CD4-positive, alpha-beta T cell treated with Interleukin-10 for 1 hour (primary cell): ENCODE results near the gene ZNF2.

Experiments used
- DNase-seq: peaks from one replicate; pipeline ENCODE4 v3.0.0-alpha.2; 2020

The ZNF2 gene

DNA sequence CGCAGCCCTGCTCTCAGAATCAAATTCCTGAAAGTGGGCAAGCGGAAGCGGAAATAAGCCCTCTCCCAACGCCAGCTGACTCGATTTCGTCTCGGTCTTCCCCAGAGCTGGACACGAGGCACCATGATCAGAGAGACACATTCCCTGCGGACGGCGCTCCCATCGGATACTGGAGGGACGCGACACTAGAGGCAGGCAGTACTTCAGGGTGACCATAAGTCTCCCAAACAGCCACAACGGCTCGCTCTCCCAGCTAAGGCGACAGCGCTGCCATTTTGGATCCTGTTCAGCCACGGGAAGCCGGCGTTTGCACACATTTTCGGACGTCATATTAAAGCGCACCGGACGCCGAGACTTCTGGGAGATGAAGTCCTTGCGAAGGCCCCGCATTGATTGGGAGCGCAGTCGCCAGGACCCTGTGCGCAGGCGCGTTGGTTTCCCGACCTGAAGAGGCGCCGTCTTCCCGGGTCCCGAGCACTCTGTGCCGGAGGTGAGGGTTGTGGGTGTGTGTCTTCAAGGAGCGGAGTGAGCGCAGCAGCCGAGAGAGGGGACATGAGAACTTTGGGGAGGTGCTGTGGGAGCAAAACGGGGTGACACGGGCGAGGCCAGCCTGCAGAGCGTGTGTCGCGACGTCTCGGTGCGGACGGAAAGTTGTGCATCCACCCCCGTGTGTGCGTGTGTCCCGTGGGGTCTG lies at the start of gene ZNF2:
Gene ZNF2 (plus strand): TSS at position 439 of the 694 bp plus-strand sequence. CDS start 10,418 bp downstream, outside the sequence.
- DNase-seq = peak; percentile 97

DNA sequence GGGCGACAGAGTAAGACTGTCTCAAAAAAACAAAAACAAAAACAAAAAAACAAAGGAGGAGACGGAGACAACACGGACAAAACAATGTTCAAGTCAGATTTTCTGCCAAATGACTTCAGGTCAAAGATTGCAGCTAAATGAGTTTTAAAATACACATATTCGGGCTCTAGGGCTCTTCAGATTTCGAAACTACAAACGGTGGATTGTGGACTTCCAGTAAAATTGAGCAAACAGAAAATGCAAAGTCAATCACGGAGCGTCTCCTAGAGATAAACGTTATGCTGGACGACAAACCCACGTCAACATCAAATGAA lies 44.6 kb upstream of the ZNF2 start:
- no peak for DNase-seq

DNA sequence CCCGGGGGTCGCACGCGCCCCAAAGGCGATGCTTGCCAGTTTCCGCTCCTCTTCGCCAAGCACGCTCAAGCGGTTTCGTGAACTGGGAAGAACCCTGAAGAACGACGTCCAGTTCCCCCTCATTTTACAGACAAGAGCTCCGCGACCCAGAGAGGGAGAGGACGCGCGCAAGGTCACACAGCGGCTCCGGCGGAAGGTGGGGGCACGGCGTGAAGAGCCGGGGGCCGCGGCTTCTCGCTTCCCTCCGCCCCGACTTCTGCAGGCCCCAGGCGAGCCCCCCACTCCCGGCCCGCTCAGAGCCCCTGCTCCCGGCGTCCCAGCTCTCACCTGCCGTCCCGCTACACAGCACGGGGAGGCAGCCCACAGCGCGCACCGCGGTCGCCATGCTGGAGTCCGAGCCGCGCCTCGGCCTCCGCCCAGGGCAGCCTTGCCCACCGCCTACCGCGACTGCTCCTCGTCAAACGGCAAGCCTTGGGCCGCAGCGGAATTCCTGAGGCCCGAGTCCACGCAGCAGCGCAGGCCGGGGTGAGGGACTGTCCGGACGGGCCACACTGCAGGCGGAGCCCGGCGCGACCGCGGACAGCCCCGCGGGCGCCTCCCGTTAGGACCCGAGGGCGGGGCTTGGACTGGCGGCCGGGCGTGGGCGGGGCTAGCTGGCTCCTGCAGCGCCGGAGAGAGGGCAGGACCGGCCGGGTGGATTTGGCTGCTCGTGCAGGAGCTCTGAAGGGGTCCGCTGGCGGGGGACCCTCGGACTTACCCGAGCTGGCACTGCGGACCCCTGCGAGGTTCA lies 44.0 kb upstream of the ZNF2 start, which contains the start of gene MRPS5:
Gene MRPS5 (minus strand): TSS at position 402 of the 790 bp plus-strand sequence. CDS start 17 bp downstream, at position 385.
- DNase-seq = peak; percentile 84

DNA sequence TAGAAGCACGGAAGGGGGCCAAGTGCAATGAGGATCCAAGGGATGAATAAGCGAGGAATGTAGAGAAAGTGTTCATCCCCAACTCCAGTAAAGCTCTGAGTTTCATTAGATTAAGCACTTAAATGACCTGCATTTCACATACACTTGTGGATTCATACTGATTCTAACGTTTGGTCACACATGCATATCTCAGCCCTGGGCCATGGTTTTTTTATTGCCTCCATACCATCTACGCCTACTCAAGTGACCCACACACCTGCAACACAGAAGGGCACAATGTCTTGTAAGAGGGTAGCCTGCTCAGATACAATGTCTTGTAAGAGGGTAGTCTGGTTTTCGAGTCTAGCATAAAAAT lies 43.4 kb upstream of the ZNF2 start:
- DNase-seq = no peak

DNA sequence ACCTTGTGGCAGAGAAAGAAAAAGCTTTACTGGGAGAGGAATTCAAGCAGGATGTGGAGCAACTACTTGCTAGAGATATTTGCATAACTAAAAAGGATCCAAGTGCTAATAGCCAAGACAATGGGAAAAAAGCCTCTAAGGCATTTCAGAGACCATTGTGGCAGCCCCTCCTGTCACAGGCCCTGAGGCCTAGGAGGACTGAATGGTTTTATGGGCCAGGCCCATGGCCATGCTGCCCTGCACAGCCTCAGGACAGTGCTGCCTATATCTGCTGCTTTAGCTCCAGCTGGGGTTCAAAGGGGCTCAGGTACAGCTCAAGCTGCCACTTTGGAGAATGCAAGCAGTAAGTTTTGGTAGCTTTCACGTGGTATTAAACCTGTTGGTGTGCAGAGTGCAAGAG lies 26.9 kb upstream of the ZNF2 start:
- DNase-seq = no peak

DNA sequence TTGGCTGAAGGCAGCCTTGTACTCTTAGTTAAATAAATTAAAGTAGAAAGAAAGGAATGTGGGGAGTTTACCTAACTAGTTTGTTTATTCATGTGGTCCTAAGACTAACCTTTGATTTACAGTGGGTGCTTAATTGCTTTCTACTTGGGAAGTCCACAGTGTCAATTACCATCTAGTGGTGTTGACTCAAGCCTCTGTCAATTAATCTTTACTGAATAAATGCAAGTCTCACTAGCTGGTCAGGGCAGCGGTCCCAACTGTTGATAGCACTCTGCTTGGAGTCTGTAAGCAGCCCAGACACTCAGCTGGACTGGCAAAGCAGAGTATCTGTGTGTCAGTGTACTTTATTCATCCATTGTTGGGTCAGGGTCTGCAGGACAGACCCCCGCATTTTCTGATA lies 21.8 kb upstream of the ZNF2 start:
- DNase-seq = no peak

DNA sequence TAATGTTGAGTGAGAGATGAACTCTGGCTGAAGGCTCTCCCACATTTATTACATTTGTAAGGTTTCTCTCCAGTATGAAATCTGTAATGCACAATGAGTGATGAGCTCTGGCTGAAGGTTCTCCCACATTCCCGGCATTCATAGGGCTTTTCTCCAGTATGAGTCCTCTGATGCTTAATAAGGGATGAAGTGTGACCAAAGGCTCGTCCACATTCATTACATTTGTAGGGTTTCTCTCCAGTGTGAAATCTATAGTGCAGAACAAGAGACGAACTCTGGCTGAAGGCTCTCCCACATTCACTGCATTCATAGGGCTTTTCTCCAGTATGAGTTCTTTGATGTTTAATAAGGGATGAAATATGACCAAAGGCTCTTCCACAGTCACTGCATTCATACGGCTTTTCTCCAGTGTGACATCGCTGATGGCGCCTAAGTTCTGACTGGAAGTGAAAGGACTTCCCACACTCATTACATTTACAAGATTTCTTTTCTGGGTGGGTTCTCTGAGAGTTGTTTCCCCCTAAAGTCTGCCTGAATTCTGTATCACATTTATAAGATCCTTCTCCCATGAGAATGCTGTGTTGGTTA lies 16.1 kb upstream of the ZNF2 start:
- no peak for DNase-seq

DNA sequence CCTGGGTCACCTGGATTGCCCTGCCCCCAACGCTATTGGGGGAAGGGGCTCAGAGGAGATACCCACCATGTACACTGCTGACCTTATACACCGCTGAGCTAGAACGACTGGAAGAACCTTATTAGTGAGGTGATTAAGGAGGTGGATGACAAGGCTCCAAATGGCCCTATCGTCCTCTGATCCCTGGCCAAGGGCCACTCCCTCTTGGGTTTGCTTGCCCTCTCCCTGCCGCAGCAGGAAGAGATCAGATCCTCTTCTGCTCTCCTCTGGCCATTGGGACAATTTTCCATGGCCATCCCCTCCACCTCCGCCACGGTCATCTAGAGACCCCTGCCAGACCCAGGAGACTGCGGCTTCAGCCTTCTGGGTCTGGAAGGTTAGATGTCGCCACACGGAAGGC lies 7.2 kb upstream of the ZNF2 start:
- DNase-seq = no peak

DNA sequence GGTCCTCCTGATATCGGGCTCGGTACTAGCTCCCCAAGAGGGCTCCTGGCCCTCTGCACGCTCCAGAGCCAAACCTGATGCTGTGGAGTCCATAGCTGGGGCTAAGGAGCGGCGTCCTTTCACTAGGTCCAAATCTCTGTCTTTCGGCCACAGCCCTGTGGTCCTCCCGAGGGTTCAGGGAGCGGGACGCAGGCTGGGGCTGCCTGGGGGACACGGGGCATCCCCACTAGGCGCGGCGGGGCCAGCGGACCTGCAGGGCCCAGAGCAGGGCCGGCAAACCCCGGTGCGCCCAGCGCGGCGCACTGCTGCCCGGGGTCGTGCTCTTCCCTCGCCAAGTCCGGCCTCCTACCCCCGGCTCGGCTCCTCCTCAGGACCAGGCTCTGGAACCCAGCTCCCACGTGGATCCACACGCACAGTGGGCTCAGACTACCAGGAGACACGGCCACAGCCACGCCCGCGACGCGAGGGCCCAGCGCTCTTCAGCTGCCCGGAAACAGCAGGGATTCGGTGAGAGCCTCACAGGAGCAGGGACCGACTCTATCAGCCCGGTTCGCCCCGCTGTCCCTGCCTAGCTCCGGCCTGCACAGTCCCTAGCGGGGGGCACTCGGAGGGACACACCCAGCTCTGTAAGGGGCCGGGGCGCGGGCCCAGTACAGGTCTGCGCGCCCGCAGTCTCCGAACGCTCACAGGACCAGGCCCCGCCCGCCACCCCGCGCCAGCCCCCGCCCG lies 6.6 kb upstream of the ZNF2 start:
- no peak for DNase-seq

DNA sequence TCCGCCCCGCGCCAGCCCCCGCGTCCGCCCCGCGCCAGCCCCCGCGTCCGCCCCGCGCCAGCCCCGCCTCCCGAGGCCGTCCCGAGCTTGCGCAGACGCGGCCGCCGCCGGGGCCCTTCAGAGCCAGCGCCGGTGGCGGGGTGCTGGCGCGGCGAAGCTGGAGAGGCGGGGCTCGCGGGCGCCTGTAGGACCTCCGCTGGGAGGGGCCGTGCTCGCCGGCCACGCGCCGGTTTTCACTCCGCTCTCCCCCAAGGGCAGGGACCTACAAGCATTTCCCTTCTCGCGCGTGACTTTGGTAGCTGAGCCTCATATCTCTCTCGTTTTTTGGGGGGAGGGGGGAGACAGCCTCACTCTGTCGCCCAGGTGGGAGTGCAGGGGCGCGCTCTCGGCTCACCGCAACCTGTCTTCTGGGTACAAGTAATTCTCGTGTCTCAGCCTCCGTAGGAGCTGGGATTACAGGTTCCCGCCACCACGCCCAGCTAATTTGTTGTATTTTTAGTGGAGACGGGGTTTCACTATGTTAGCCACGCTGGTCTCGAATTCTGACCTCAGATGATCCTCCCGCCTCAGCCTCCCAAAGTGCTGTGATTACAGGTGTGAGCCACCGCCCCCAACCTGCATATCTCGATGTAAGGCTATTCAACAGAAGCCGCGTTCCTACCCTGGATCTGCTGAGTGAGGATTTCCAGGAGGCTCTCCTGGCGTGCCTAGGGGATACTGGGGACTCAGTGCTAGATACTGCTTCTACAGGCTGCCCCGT lies 5.7 kb upstream of the ZNF2 start, which contains the start of gene ZNF514:
Gene ZNF514 (minus strand): TSS at position 159 of the 760 bp plus-strand sequence. CDS start 6,595 bp downstream, outside the sequence.
- peak; percentile 83 for DNase-seq

DNA sequence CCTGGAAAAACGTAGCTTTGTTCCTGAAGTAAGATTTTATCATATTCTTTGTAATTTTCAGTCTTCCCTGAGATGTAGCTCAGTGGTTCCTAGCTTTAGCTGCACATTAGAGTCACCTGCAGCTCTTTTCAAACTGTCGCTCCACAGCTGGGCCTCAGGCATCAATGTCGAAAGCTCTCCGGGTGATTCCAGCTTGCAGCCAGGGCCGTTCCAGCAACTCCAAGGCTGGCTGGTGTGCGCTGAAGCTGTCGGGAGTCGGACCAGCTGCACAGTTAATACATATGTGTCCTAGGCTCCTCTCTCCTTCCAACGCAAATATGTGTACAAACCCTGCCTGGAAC lies 609 bp upstream of the ZNF2 start:
- DNase-seq = no peak

DNA sequence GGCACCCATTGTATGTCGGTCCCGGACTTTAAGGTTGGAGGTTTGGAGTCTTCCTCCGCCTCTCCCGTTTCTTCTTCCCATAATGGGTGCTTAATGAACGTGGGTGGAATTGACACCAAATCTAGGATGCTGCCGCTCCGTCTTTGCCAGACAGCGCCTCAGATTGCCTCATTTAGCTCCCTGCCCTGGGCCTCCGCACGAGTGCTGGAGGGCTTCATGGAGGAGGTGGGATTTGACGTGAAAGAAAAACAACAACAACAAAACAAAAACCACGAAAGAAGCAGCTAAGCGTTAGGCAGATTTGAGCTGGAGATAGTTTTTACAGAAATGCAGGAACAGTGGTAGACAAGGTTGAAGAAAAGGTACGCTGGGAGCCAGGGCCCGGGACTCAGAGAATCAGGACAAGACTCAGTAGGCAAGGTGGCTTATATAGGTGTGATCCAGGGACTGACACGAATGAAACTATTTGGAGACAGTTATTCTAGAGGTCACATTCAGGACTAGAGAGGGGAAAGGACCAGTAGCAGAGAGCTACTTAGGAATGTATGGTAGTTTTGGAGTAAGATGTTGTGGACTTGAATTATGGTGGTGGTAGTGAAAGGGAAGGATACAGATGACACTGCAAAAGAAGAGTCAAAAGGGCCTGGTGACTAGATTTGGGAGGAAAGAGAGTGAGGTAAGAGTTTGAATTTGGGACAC lies 605 bp downstream of the ZNF2 start:
- no peak for DNase-seq

DNA sequence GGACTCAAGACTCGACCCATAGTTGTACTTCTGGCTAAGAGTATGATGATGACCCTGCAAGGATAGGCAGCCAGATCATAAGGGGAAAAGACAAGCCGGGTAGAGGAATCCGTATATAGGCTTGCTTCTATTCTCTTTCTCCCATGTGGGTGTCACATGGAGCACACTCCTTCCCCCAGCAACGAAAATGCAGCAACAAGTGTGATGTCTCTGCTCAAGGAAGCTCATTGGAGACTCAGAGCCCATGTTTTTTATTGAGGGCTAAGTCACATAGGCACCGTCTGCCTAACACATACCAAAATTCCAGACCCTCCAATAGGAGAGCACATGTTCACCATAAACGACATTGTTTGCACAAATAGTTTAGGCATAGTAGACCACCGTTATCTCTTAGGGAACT lies 6.3 kb downstream of the ZNF2 start:
- DNase-seq = no peak

DNA sequence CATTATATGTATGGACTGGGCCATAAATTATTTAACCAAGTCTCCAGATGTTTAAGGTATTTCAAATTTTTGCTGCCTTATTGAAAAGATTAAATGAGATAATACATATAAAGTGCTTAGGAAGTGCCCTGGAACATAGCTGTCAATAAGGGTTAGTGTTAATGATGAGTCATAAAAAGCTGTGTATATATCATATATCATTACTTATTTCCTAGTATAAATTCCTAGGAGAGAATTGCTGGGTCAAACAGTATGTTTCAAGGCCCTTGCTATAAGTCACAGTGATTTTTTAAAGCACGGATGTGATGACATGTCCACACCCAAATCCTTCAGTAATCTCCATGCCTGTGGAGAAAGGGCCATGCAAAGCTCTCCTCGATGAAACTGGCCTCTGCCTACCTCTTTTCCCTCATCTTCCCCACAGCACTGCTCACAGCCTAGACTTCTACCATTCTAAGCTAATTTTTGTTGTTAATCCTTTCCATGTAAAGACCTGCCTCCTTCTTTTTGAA lies 8.5 kb downstream of the ZNF2 start:
- no peak for DNase-seq

DNA sequence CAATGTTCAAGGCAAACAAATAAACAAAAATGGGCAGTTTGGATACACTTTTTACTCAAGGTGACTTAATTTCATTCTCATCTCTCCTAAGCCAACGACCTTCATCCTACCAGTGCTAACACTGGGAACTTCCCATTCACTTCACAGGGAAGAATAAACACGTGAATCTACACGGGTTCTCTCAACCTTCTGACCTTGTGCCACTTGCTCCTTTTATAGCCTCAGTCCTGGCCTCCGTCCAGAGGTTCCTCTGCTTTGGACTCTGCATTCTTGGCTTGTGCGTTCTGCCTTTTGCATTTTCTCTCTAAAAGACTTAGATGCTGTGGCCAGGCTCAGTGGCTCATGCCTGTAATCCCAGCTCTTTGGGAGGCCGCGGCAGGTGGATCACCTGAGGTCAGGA lies 13.8 kb downstream of the ZNF2 start:
- DNase-seq = no peak

DNA sequence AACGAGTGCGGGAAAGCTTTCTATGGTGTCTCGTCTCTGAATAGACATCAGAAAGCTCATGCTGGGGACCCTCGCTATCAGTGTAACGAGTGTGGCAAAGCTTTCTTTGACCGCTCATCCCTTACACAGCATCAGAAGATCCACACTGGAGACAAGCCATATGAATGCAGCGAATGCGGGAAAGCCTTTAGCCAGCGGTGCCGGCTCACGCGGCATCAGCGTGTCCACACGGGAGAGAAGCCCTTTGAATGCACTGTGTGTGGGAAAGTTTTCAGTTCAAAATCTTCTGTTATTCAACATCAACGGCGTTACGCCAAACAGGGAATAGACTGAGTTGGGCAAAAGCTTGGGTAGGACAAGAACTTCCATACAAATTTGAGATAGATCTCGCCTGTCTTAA lies 16.2 kb downstream of the ZNF2 start:
- no peak for DNase-seq

DNA sequence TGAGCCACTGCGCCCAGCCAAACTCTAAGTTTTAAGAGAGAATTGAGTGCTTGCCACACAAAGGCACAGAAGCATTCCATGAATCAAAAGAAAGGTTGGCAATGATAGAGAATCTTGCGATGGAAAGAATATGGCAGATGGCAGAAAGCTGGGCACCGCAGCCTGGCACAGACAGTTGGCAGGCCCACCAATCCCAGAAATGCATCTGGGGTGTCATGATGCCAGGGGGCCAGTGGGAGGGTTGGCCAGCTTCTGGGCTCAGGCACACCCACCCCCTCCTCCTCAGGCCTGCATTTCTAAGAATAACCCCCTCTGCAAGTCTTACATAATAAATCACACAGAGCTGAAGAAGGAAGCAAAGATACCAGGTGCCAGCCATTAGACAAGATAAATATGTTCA lies 19.6 kb downstream of the ZNF2 start:
- DNase-seq = no peak

DNA sequence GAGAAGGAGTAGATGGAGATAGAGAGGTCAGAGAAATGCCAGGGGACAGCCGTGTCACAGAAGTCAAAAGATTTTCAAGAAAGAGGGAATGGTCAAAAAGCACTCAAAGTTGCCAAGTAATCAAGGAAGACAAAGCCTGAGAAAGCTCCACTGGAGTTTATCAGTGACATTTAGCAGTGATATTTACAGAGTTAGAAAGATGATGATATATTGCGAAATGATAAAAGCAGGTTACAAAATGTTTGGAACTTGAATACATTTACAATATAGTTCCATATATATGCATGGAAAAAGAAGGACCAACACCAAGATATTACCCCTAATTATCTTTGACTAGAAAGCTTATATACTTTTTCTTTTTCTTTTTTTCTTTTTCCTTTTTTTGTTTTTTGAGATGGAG lies 20.4 kb downstream of the ZNF2 start:
- no peak for DNase-seq

DNA sequence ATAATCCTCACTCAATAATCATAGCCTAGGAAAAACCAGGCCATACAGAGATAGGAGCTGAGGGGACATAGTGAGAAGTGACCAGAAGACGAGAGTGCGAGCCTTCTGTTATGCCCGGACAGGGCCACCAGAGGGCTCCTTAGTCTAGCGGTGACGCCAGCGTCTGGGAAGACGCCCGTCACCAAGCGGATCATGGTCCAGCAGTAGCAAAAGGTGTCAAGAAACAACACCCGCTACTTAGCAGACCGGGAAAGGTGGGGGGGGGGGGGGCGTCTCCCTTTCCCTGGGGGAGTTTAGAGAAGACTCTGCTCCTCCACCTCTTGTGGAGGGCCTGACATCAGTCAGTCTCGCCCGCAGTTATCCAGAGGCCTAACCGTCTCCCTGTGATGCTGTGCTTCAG lies 27.3 kb downstream of the ZNF2 start:
- DNase-seq = peak; percentile 45

DNA sequence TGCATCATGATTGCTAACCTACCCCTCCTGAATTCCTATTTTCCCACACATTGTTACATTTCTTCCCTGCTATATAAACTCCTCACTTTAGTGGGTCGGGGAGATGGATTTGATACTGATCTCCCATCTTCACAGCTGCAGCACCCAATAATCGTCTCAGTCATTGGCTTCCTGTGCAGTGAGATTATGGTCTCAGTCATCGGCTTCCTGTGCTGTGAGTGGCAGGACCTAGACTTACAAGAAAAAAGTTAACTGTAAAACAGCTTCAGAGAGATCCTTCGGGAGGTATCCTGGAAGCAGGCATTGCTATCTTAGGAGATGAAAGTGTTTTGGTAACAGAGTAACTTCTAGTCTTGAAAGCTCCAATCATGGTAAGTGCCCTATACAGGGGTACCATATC lies 38.3 kb downstream of the ZNF2 start:
- no peak for DNase-seq

DNA sequence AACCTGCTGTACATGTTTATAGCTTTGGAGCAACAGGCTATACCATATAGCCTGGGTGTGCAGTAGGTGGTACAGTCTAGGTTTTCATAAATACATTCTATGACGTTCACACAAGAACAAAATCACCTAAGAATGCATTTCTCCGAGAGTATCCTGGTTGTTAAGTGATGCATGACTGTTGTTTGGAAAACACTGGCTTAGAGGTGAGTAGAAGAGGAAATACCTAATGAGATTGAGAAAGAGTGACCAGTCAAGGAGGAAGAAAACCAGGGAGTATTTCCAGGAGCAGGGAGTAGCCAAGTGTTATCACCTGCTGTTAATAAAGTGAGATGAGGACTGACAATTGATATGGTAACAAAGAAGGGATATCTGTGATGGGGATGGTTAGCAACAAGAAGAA lies 38.8 kb downstream of the ZNF2 start:
- DNase-seq = no peak

DNA sequence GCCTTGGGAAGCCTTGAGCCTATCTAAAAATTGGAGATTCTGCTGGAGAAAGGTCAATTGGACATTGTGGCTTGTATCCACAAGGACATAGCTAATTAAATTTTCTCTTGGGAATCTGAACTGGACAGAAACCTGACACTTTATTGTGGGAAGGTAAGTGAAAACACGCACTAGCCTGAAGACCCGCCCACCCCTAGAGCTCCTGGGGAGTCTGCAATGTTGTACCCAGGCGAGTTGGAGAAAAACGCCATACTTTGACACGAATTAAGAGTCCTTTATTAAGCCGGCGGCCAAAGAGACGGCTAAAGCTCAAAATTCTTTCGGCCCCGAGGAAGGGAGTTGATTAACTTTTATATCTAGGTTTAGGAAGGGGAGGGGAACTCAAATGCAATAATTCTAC lies 40.5 kb downstream of the ZNF2 start:
- no peak for DNase-seq
